ENCODE measurements around the gene WNK1.
"Not testable (repeated sequence)": the region's sequence is repeated elsewhere in the genome, so short reads cannot be mapped to it uniquely, and the experiment has no call there.

The WNK1 gene

GRCh38 chr12:751999-752694 lies at the start of gene WNK1:
TSS of gene WNK1 (plus strand) at chr12:752579. CDS start at chr12:753566, 987 bp downstream.
- Histone ChIP-seq H2AFZ (ENCODE audit: low read depth) (peak within 1 kb of the TSS; percentile 56), H3K36me3 (ENCODE audit: insufficient read depth) (no peaks in the 10 kb centered on the region), H3K27ac (peak within 1 kb of the TSS; percentile 90), H3K4me2 (peak within 1 kb of the TSS; percentile 85), H3K79me2 (ENCODE audit: insufficient read depth, low read depth) (peaks cover 43% of the 10 kb centered on the region), H3K27me3 (ENCODE audit: insufficient read depth, low read depth) (no peaks in the 10 kb centered on the region), H3K4me1 (ENCODE audit: low read depth, poor library complexity, severe bottlenecking) (peaks cover 45% of the 10 kb centered on the region), H3K4me3 (IDR thresholded peaks at IDR 0.05; ENCODE audit: insufficient read depth, low read depth, low read length) (no peak within 1 kb of the TSS), H3K9ac (peak within 1 kb of the TSS; percentile 73), H4K20me1 (ENCODE audit: insufficient read depth) (peaks cover 31% of the 10 kb centered on the region)
- no peak for TF ChIP-seq CTCF (conservative IDR thresholded peaks at IDR 0.05; ENCODE audit: low read depth, low read length)

- no peaks in the 10 kb centered on the region for H3K27me3 ChIP-seq (ENCODE audit: insufficient read depth, low read depth)
- H3K4me1 ChIP-seq (ENCODE audit: low read depth, poor library complexity, severe bottlenecking) = no peaks in the 10 kb centered on the region
- H3K36me3 ChIP-seq (ENCODE audit: insufficient read depth) = no peaks in the 10 kb centered on the region
- no peak for TF ChIP-seq CTCF (conservative IDR thresholded peaks at IDR 0.05; ENCODE audit: low read depth, low read length)
- H3K4me3 ChIP-seq (IDR thresholded peaks at IDR 0.05; ENCODE audit: insufficient read depth, low read depth, low read length) = no peak overlapping the region
- H3K79me2 ChIP-seq (ENCODE audit: insufficient read depth, low read depth) = no peaks in the 10 kb centered on the region
- no peaks in the 10 kb centered on the region for H4K20me1 ChIP-seq (ENCODE audit: insufficient read depth)
- H3K4me2 ChIP-seq = no peak overlapping the region
- H3K9ac ChIP-seq = no peak overlapping the region
- H3K27ac ChIP-seq = no peak overlapping the region
- no peak overlapping the region for H2AFZ ChIP-seq (ENCODE audit: low read depth)
These were observed 47.7 kb upstream of the WNK1 start for GRCh38 chr12:704516-705242.

- not testable (repeated sequence) for H3K36me3 ChIP-seq (ENCODE audit: insufficient read depth); H3K4me3 ChIP-seq (IDR thresholded peaks at IDR 0.05; ENCODE audit: insufficient read depth, low read depth, low read length); H3K9ac ChIP-seq; H3K27ac ChIP-seq; H4K20me1 ChIP-seq (ENCODE audit: insufficient read depth); H3K4me2 ChIP-seq; H3K4me1 ChIP-seq (ENCODE audit: low read depth, poor library complexity, severe bottlenecking); H3K27me3 ChIP-seq (ENCODE audit: insufficient read depth, low read depth); H3K79me2 ChIP-seq (ENCODE audit: insufficient read depth, low read depth); H2AFZ ChIP-seq (ENCODE audit: low read depth)
These were observed 44.3 kb upstream of the WNK1 start for GRCh38 chr12:708084-708483.

- no peaks in the 10 kb centered on the region for H3K27me3 ChIP-seq (ENCODE audit: insufficient read depth, low read depth)
- H3K4me2 ChIP-seq = no peak overlapping the region
- no peaks in the 10 kb centered on the region for H4K20me1 ChIP-seq (ENCODE audit: insufficient read depth)
- H3K4me1 ChIP-seq (ENCODE audit: low read depth, poor library complexity, severe bottlenecking) = peaks cover 7% of the 10 kb centered on the region
- no peak overlapping the region for H3K4me3 ChIP-seq (IDR thresholded peaks at IDR 0.05; ENCODE audit: insufficient read depth, low read depth, low read length)
- no peak for TF ChIP-seq CTCF (conservative IDR thresholded peaks at IDR 0.05; ENCODE audit: low read depth, low read length)
- H3K79me2 ChIP-seq (ENCODE audit: insufficient read depth, low read depth) = no peaks in the 10 kb centered on the region
- H2AFZ ChIP-seq (ENCODE audit: low read depth) = no peak overlapping the region
- no peak overlapping the region for H3K9ac ChIP-seq
- H3K36me3 ChIP-seq (ENCODE audit: insufficient read depth) = no peaks in the 10 kb centered on the region
- H3K27ac ChIP-seq = no peak overlapping the region
These were observed 42.8 kb upstream of the WNK1 start for GRCh38 chr12:709455-710020.
